MG63 (cell line): Measurements from ENCODE around the gene FCGR1A. TPM values are rescaled to one million over a fixed set of nuclear protein-coding genes. Genes with fewer than 3 reads are reported as not detected.
"Not testable (repeated sequence)": the region's sequence is repeated elsewhere in the genome, so short reads cannot be mapped to it uniquely, and the experiment has no call there.

ENCODE experiments used
- DNase-seq: peaks from one replicate; pipeline ENCODE4 v3.0.0-alpha.2; 2020
- H3K27me3 ChIP-seq: fragments of 250-450 bp; sonication (Bioruptor Pico); 2 replicates; pipeline ENCODE4 v1.5.1; 2020; ENCODE audit warnings: mild to moderate bottlenecking, moderate library complexity
- H3K36me3 ChIP-seq: fragments of 250-450 bp; sonication (Bioruptor Pico); 2 replicates; pipeline ENCODE4 v1.5.1; 2020; ENCODE audit warnings: mild to moderate bottlenecking, moderate library complexity
- H3K4me3 ChIP-seq: fragments of 250-450 bp; sonication (Bioruptor Pico); 2 replicates; pipeline ENCODE4 v1.5.1; 2020; ENCODE audit warnings: mild to moderate bottlenecking, moderate library complexity
- H3K9me3 ChIP-seq: fragments of 250-450 bp; sonication (Bioruptor Pico); 2 replicates; pipeline ENCODE4 v1.5.1; 2020; ENCODE audit warnings: mild to moderate bottlenecking, moderate library complexity
- total RNA-seq: library from RNA; depleted of rRNA; stranded (reverse); fragments of >200 nt; shearing (Covaris generic); gene quantifications from 2 replicates; pipeline ENCODE4 v1.2.3, GENCODE V29; 2014; ENCODE audit warnings: low replicate concordance; rRNA removed

Gene FCGR1A
- total RNA-seq, 1 experiment from 2014 or later = not detected

DNA sequence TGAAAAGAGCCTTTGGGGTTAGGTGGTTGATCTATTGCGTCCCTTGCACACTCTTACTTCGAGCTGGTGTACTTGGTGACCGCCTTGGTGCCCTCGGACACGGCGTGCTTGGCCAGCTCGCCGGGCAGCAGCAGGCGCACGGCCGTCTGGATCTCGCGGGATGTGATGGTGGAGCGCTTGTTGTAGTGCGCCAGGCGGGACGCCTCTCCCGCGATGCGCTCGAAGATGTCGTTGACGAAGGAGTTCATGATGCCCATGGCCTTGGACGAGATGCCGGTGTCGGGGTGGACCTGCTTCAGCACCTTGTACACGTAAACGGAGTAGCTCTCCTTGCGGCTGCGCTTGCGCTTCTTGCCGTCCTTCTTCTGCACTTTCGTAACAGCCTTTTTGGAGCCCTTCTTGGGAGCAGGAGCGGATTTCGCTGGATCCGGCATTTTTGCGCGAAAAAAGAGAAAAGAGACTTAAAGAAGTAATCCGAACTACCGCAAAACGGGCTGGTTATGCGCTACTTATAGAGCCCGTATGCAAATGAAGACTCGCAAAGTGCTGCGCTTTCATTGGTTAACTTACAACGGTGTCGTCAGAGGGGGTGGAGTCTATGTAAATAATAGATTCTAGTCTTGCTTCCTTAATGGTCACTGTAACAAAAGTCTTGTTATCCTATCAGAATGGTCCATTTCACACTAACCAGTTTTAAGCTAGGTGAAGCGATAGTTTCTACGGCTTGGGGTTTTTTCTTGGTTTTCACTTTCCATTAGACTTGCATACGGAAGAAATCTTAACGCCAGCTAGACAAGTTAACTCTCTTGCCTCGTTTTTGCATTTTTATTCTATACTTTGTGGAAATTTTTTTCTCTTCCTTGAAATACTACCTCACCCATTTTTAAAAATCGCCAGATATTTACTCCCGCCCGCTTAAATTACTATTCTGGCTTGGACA lies 29.7 kb downstream of the FCGR1A start:
- H3K27me3 ChIP-seq, H3K36me3 ChIP-seq, H3K9me3 ChIP-seq: not testable (repeated sequence)
- DNase-seq = peak; percentile 80
- peak overlapping the region; percentile 66 for H3K4me3 ChIP-seq

DNA sequence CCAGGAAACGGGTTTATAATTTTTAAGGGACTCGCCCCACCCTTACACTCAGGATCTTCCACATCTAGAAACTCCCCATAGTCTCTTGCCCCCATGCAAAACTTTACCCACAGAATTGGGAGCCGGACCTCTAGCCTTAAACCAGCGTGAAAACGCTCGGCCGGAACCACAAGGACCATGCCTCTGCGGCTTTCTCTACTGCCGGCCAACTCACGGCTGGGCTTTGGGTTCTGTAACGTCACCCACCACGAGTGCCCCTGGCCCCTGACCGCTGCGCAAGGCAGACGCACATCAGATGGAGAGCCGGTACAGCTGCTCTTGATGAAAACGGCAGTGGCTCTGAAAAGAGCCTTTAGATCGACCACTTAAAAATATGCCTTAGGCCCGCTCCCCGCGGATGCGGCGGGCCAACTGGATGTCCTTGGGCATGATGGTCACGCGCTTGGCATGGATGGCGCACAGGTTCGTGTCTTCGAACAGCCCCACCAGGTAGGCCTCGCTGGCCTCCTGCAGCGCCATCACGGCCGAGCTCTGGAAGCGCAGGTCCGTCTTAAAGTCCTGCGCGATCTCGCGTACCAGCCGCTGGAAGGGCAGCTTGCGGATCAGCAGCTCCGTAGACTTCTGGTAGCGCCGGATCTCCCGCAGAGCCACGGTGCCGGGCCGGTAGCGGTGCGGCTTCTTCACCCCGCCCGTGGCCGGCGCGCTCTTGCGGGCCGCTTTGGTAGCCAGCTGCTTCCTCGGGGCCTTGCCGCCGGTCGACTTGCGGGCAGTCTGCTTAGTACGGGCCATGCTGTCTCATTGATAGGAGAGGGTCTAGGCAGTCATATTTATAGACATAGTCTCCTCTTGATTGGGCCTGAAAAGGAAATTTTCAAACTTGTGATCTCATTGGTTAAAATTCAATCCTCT lies 30.7 kb downstream of the FCGR1A start:
- H3K4me3 ChIP-seq = peak overlapping the region; percentile 66
- H3K36me3 ChIP-seq, H3K9me3 ChIP-seq, H3K27me3 ChIP-seq: not testable (repeated sequence)
- peak; percentile 64 for DNase-seq

DNA sequence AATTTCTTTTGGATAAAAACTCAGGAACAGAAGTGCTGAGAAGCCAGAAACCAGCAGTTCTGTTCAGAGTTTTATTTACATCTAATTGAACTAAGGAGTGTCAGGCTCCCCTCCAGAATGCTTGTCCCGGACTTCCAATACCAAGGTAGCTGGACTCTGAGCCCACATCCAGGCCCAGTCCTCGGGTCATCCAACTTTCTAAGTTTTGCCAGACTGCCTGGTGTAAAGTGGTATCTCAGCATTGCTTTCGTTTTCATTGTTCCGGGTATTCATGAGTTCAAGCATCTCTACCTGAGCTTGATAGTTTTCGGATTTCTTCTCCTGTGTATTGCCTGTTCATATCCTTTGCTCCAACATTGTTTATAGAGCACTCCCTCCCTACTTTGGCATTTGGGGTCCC lies 37.9 kb downstream of the FCGR1A start:
- H3K9me3 ChIP-seq, H3K36me3 ChIP-seq, DNase-seq, H3K27me3 ChIP-seq, H3K4me3 ChIP-seq: not testable (repeated sequence)

DNA sequence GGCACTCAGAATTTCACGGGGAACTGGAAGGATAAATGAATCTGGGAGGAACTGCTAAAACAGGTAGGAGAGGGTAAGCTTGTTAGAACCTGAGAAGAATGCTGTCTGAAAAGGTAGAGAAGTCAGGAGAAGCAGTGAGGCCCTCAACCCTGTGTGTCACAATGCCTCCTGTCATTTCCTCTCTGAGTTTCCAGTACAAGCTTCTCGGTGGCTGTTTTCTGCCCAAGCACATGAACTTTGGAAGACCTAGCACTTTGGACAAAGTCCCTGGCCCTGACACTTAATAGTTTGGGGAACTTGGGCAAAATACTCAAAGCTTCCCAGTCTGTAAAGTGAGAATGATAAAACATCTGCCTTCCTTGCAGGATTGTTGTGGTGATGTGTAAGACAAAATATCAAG lies 44.1 kb downstream of the FCGR1A start:
- not testable (repeated sequence) for H3K9me3 ChIP-seq, H3K4me3 ChIP-seq, H3K27me3 ChIP-seq, DNase-seq, H3K36me3 ChIP-seq

DNA sequence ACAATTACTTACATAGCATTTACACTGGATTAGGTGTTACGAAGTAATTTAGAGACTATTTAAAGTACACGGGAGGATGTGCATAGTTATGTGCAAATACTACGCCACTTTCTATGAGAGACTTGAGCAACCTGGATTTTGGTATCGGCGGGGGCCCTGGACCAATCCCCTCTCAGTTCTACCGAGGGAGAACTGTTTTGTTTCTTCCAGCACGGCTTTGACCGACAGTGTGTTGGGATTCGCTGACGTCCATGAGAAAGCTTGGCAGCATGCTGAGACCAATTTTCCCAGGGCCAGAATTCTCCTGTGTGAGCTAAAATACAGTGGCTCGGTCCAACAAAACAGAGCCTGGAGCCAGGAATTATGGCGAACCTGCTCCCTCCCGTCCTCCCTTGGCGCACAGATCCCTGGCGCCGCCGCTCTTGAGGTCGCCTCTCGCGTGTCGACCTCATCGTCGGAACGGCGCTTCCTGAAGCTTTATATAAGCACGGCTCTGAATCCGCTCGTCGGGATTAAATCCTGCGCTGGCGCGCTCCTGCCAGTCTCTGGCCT lies 49.3 kb downstream of the FCGR1A start:
- not testable (repeated sequence) for H3K9me3 ChIP-seq, H3K36me3 ChIP-seq, H3K27me3 ChIP-seq, H3K4me3 ChIP-seq, DNase-seq

DNA sequence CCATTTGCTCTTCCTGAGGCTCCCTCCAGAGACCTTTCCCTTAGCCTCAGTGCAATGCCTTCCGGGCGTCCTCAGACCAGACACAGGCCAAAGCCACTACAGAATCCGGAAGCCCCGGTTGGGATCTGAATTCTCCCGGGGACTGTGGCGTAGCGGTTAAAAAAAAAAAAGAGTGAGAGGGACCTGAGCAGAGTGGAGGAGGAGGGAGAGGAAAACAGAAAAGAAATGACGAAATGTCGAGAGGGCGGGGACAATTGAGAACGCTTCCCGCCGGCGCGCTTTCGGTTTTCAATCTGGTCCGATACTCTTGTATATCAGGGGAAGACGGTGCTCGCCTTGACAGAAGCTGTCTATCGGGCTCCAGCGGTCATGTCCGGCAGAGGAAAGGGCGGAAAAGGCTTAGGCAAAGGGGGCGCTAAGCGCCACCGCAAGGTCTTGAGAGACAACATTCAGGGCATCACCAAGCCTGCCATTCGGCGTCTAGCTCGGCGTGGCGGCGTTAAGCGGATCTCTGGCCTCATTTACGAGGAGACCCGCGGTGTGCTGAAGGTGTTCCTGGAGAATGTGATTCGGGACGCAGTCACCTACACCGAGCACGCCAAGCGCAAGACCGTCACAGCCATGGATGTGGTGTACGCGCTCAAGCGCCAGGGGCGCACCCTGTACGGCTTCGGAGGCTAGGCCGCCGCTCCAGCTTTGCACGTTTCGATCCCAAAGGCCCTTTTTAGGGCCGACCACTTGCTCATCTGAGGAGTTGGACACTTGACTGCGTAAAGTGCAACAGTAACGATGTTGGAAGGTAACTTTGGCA lies 50.0 kb downstream of the FCGR1A start:
- H3K36me3 ChIP-seq, H3K27me3 ChIP-seq, H3K9me3 ChIP-seq, H3K4me3 ChIP-seq, DNase-seq: not testable (repeated sequence)

DNA sequence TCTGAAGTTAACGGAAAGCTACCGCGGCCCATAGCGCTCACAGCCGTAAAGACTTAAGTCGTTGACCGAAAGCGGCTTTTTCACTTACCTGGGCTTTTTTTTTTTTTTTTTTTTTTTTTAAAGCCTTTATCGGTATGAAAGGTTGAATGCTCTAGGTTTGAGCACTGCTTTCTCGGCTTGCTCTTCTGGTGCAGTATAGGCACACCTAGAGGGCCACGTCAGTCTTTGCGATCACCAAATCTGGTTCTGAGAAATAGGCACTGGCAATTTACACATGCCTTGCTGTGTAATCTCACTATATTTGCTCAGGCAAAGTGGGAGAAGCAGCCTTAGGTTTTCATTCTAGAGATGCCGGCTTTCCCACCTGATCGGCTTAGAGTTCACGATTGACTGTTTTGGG lies 50.6 kb downstream of the FCGR1A start:
- not testable (repeated sequence) for H3K9me3 ChIP-seq, H3K27me3 ChIP-seq, DNase-seq, H3K4me3 ChIP-seq, H3K36me3 ChIP-seq

DNA sequence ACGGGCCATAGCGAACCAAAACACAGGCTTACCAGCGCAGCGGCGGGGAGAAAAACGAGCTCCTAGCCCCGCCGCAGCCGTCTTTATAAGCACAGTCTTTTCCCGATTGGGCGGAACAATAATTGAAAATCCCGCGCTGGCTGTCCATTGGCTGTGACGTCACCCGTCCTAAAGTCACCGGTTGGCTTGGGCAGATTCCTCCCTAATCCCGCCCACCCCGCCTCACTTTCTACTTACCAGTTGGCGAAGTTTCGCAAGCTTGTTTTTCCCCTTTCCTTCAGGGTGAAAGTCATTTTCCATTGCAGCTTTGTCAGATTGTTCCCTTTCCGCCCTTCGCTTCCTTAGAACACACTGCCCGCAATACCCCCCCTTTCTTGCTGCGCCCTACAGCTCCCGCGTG lies 58.7 kb downstream of the FCGR1A start:
- H3K36me3 ChIP-seq = peaks cover 16% of the 10 kb centered on the region
- DNase-seq = not testable (repeated sequence)

More for the DNA sequence above, 58.7 kb downstream of the FCGR1A start:
- not testable (repeated sequence) for H3K9me3 ChIP-seq, H3K4me3 ChIP-seq, H3K27me3 ChIP-seq

Other genes with a start within 250 kb of the FCGR1A start
- not detected in 2 replicates for gene PPIAL4C, start 198.8 kb upstream of the FCGR1A start, total RNA-seq
- 9.5 and 33.3 TPM in 2 replicates for gene BOLA1, start 116.9 kb downstream of the FCGR1A start, total RNA-seq
- 0.16 TPM in 1 of 2 replicates, not detected in the other for gene SV2A, start 135.2 kb downstream of the FCGR1A start, total RNA-seq
- 35.9 and 42.3 TPM in 2 replicates for gene SF3B4, start 145.1 kb downstream of the FCGR1A start, total RNA-seq
- 0.35 and 3.0 TPM in 2 replicates for gene MTMR11, start 154.2 kb downstream of the FCGR1A start, total RNA-seq
- gene OTUD7B, start 228.0 kb downstream of the FCGR1A start, total RNA-seq = 6.5 and 9.0 TPM in 2 replicates